VCaP (cell line): Measurements from ENCODE around the gene TXNRD3.

Experiments used
- H3K27ac ChIP-seq: fragments of 450-650 bp; 2 replicates; pipeline ENCODE4 v1.5.1; 2017
- TF ChIP-seq, protein P1 (sequence below): fragments of 450-650 bp; conservative IDR thresholded peaks from 2 replicates; pipeline ENCODE4 v1.5.1; 2017; ENCODE audit warnings: mild to moderate bottlenecking, moderate library complexity

The TXNRD3 gene

GRCh38 chr3:126656371-126657134 is 1.6 kb upstream of the TXNRD3 start:
- no peak overlapping the region for H3K27ac ChIP-seq
- TF ChIP-seq, protein P1, sequence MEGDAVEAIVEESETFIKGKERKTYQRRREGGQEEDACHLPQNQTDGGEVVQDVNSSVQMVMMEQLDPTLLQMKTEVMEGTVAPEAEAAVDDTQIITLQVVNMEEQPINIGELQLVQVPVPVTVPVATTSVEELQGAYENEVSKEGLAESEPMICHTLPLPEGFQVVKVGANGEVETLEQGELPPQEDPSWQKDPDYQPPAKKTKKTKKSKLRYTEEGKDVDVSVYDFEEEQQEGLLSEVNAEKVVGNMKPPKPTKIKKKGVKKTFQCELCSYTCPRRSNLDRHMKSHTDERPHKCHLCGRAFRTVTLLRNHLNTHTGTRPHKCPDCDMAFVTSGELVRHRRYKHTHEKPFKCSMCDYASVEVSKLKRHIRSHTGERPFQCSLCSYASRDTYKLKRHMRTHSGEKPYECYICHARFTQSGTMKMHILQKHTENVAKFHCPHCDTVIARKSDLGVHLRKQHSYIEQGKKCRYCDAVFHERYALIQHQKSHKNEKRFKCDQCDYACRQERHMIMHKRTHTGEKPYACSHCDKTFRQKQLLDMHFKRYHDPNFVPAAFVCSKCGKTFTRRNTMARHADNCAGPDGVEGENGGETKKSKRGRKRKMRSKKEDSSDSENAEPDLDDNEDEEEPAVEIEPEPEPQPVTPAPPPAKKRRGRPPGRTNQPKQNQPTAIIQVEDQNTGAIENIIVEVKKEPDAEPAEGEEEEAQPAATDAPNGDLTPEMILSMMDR = no peak

- peak overlapping the region; percentile 86; the same call in 1 of the 2 replicates for H3K27ac ChIP-seq
- TF ChIP-seq, protein P1 = no peak
Measured at GRCh38 chr3:126655887-126656286, 963 bp upstream of the TXNRD3 start.

DNA sequence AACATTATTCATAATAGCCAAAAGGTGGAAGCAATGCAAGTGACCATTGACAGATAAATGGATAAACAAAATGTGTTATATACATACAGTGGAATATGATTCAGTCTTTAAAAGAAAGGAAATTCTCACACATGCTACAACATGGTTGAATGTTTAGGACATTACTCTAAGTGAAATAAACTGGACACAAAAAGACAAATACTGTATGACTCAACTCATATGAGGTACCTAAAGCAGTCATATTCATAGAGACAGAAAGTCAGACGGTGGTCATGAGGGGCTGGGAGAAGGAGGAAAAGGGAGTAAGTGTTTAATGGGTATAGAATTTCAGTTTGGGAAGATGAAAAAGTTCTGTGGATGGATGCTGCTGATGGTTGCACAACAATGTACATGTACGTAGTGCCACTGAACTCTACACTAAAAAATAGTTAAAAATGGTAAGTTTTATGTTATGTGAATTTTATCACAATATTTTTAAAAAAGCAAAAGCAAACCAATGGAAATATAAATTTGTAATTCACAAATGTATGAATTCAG is 5.3 kb downstream of the TXNRD3 start:
- TF ChIP-seq, protein P1 = no peak
- no peak overlapping the region for H3K27ac ChIP-seq

DNA sequence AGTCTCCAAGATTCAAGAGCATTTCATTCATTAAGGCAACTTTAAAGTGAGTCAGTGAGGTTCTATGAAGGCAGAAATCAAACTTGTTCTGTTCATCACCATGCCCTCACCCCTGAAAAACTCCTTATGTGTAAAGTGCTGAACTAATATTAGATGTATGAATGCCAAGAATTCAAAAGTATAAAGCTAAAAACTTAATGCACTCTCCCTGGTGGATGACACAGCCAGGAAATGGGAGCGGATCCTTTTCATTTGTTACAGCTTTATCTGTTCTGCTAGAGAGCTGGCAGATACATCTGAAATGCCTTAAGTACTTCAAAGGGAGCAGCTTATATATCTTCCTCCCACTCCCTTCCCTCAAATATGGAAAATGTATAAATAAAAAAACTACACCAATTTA is 8.2 kb downstream of the TXNRD3 start:
- TF ChIP-seq, protein P1 = no peak
- no peak overlapping the region for H3K27ac ChIP-seq

DNA sequence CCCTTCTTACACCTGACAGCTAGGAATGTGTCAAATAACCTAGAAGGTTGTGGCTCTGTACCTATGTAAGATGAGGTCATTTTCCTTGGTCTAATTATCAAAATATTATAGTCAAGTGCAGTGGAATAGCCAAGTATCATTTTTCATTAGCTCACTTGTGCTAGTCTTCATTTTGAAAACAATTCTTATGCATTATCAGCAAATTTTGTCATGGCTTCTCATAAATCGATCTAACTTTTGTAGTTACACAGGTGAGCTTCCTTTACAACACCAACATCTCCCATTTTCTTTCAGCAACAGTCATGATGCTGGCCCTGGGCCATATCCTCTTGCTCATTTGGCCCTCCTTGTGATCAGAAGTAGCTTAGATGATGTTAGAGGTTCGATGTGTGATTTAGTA is 10.3 kb downstream of the TXNRD3 start:
- TF ChIP-seq, protein P1 = no peak
- no peak overlapping the region for H3K27ac ChIP-seq

DNA sequence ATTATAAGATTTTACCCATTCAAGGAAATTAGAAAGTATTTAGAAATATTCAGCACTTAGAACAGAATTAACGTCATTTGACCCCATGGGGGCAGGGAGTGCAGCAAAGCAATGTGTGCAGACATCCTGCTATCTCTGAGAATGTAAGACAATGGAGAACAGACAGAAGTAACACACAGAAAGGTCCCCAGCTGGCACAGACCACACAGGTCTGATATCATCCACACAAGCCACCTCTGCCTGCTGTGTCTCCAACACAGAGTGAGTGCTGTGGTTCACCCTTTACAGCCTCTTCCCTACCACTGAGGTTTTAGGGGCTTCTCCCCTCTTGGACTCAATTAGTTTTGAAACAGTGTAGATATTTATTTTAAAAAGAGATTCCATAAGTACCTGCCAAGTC is 16.1 kb downstream of the TXNRD3 start:
- H3K27ac ChIP-seq = no peak overlapping the region
- TF ChIP-seq, protein P1 = no peak

- TF ChIP-seq, protein P1 = no peak
- no peak overlapping the region for H3K27ac ChIP-seq
Measured at GRCh38 chr3:126636436-126636835, 18.5 kb downstream of the TXNRD3 start.
